Measurements from ENCODE around the gene GSDMA.

DNA sequence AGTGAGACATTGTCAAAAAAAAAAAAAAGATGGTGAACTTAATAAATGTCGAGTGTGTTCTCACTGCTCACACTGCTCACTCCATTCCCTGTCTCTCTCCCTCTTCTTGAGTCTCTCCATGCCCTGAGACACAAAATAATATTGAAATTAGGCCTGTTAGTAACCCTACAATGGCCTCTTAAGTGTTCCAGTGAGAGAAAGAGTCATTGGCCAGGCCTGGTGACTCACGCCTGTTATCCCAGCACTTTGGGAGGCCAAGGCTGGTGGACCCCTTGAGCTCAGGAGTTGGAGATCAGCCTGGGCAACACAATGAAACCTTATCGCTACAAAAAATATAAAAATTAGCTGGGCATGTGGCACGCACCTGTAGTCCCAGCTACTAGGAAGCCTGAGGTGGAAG lies 36.3 kb downstream of the GSDMA start:
- TF ChIP-seq GATA2 (IDR thresholded peaks at IDR 0.05; ENCODE audit: low read depth, low read length) (no peak), GATA3 (IDR thresholded peaks at IDR 0.05; ENCODE audit: low read depth, low read length) (no peak)
